Endothelial cell of umbilical vein (primary cell): ENCODE data around the gene HYAL2.

Experiments
- EZH2 ChIP-seq: IDR thresholded peaks from 2 replicates; pipeline ENCODE4 v1.6.1; 2012; ENCODE audit warnings: borderline replicate concordance, low read depth, mild to moderate bottlenecking, moderate library complexity, low read length, inconsistent platforms; ENCODE audit not compliant: severe bottlenecking
- POLR2AphosphoS5 ChIP-seq: IDR thresholded peaks from 2 replicates; pipeline ENCODE4 v1.6.1; 2012; ENCODE audit warnings: low read depth, mild to moderate bottlenecking, control low read depth, low read length, moderate library complexity; ENCODE audit not compliant: insufficient read depth
- TF ChIP-seq, protein P1 (sequence below), 2 donors: IDR thresholded peaks; 1 replicate in 1 of 2; 2 replicates in 1 of 2; pipeline ENCODE4 v1.5.1; 2011; ENCODE audit warnings: low read length in 2 of 2, mild to moderate bottlenecking in 2 of 2, moderate library complexity in 2 of 2, control low read depth in 1 of 2, inconsistent platforms in 1 of 2, low read depth in 1 of 2; ENCODE audit not compliant: insufficient read depth in 1 of 2; ENCODE audit errors: extremely low read depth in 1 of 2

GRCh38 chr3:50279255-50280016 is 43.1 kb downstream of the HYAL2 start:
- TF ChIP-seq, protein P1, sequence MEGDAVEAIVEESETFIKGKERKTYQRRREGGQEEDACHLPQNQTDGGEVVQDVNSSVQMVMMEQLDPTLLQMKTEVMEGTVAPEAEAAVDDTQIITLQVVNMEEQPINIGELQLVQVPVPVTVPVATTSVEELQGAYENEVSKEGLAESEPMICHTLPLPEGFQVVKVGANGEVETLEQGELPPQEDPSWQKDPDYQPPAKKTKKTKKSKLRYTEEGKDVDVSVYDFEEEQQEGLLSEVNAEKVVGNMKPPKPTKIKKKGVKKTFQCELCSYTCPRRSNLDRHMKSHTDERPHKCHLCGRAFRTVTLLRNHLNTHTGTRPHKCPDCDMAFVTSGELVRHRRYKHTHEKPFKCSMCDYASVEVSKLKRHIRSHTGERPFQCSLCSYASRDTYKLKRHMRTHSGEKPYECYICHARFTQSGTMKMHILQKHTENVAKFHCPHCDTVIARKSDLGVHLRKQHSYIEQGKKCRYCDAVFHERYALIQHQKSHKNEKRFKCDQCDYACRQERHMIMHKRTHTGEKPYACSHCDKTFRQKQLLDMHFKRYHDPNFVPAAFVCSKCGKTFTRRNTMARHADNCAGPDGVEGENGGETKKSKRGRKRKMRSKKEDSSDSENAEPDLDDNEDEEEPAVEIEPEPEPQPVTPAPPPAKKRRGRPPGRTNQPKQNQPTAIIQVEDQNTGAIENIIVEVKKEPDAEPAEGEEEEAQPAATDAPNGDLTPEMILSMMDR (IDR thresholded peaks at IDR 0.05; ENCODE audit: extremely low read depth in 1 of 2, insufficient read depth in 1 of 2, low read depth in 1 of 2, low read length in 2 of 2): no peak
- TF ChIP-seq POLR2AphosphoS5 (no peak), EZH2 (no peak)
